Mammary epithelial cell (primary cell): ENCODE data around the gene PLG.

Experiments
- CTCF ChIP-seq, 2 donors: IDR thresholded peaks in 1 of 2; conservative IDR thresholded peaks in 1 of 2; 2 replicates each; pipeline ENCODE4 v1.5.1; 2011 to 2012; ENCODE audit warnings: inconsistent platforms in 2 of 2, low read length in 2 of 2, mild to moderate bottlenecking in 2 of 2, control low read depth in 1 of 2, low read depth in 1 of 2; ENCODE audit not compliant: insufficient read depth in 1 of 2; ENCODE audit errors: extremely low read depth in 1 of 2
- EZH2 ChIP-seq: IDR thresholded peaks from 2 replicates; pipeline ENCODE4 v1.6.1; 2012; ENCODE audit warnings: low read length, inconsistent platforms, borderline replicate concordance

DNA sequence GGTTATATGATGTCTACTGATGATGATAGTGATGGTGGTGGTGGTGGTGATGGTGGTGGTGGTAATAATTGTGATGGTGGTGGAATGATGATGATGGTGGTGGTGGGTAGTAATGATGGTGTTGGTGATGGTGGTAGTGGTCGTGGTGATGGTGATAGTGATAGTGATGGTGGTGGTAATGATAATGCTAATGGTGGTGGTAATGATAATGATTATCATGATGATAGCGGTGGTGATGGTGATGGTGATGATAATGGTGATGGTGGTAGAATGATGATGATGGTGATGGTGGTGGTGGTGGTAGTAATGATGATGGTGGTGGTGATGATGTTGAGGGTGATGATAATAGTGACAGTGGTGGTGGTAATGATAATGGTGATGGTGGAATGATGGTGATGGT, 33.5 kb upstream of the PLG start:
- no peak for TF ChIP-seq EZH2
- no peak for TF ChIP-seq CTCF (conservative IDR thresholded peaks at IDR 0.05 in 1 of 2, IDR thresholded peaks at IDR 0.05 in 1 of 2; ENCODE audit: extremely low read depth in 1 of 2, insufficient read depth in 1 of 2, low read depth in 1 of 2, low read length in 2 of 2)
